Osteoblast (primary cell): ENCODE data around the gene NAP1L5. TPM values are rescaled to one million over a fixed set of nuclear protein-coding genes. Genes with fewer than 3 reads are reported as not detected.

Experiments
- DNase-seq: peaks from one replicate; pipeline ENCODE4 v3.0.0; 2011; ENCODE audit warnings: low spot score, mixed read lengths; ENCODE audit not compliant: insufficient read length; ENCODE audit errors: missing footprints
- H2AFZ ChIP-seq: 2 replicates; pipeline ENCODE4 v1.6.0; 2011; ENCODE audit warnings: mild to moderate bottlenecking, low read length
- H3K27ac ChIP-seq: 2 replicates; pipeline ENCODE4 v1.5.1; 2011; ENCODE audit warnings: mild to moderate bottlenecking, low read depth, low read length, moderate library complexity
- H3K27me3 ChIP-seq: 2 replicates; pipeline ENCODE4 v1.6.0; 2012; ENCODE audit warnings: mild to moderate bottlenecking, control low read depth, inconsistent platforms, low read length, moderate library complexity; ENCODE audit not compliant: insufficient read depth
- H3K36me3 ChIP-seq: 2 replicates; pipeline ENCODE4 v1.5.1; 2011; ENCODE audit warnings: mild to moderate bottlenecking, low read length, control low read depth, moderate library complexity; ENCODE audit not compliant: insufficient read depth
- H3K4me1 ChIP-seq: 2 replicates; pipeline ENCODE4 v1.5.1; 2011; ENCODE audit warnings: mild to moderate bottlenecking, low read length, control low read depth, moderate library complexity; ENCODE audit not compliant: insufficient read depth
- H3K4me2 ChIP-seq: 2 replicates; pipeline ENCODE4 v1.6.0; 2011; ENCODE audit warnings: mild to moderate bottlenecking, low read length; ENCODE audit not compliant: insufficient read depth
- H3K4me3 ChIP-seq: fragments of 200-600 bp; sonication (generic); 3 replicates; pipeline ENCODE4 v1.5.1; 2012; ENCODE audit warnings: mild to moderate bottlenecking, low read length, inconsistent platforms; ENCODE audit not compliant: insufficient read depth
- H3K79me2 ChIP-seq: 2 replicates; pipeline ENCODE4 v1.6.0; 2012; ENCODE audit warnings: mild to moderate bottlenecking, low read length, control low read depth, inconsistent platforms; ENCODE audit not compliant: insufficient read depth
- H3K9me3 ChIP-seq: 2 replicates; pipeline ENCODE4 v1.5.1; 2011; ENCODE audit warnings: low read depth, low read length, control low read depth
- H4K20me1 ChIP-seq: 2 replicates; pipeline ENCODE4 v1.6.0; 2012; ENCODE audit warnings: mild to moderate bottlenecking, low read length, control low read depth; ENCODE audit not compliant: insufficient read depth
- CTCF ChIP-seq: IDR thresholded peaks from 2 replicates; pipeline ENCODE4 v1.5.1; 2011; ENCODE audit warnings: mild to moderate bottlenecking, low read depth, low read length, moderate library complexity; ENCODE audit errors: extremely low read depth
- total RNA-seq: library from RNA; depleted of rRNA; stranded (reverse); fragments of >200 nt; gene quantifications from 2 replicates; pipeline ENCODE4 v1.2.3, GENCODE V29; 2012

NAP1L5 gene
- total RNA-seq, 1 donor = 5.1 TPM

GRCh38 chr4:88660446-88661294 lies 37.0 kb downstream of the NAP1L5 start:
- peak overlapping the region; percentile 43 for H3K4me2 ChIP-seq
- peak overlapping the region; percentile 99 for H3K27ac ChIP-seq
- peaks cover 42% of the 10 kb centered on the region for H3K4me1 ChIP-seq

GRCh38 chr4:88659890-88660208 lies 37.8 kb downstream of the NAP1L5 start:
- no peak for DNase-seq
- Histone ChIP-seq H3K9me3 (no peaks in the 10 kb centered on the region), H3K4me2 (no peak overlapping the region), H3K4me1 (peaks cover 36% of the 10 kb centered on the region), H3K36me3 (no peaks in the 10 kb centered on the region), H3K27me3 (no peaks in the 10 kb centered on the region), H3K4me3 (no peak overlapping the region), H2AFZ (no peak overlapping the region), H4K20me1 (no peaks in the 10 kb centered on the region), H3K79me2 (no peaks in the 10 kb centered on the region), H3K27ac (peak overlapping the region; percentile 99)
- TF ChIP-seq CTCF = no peak

More at GRCh38 chr4:88660446-88661294, 37.0 kb downstream of the NAP1L5 start:
- Histone ChIP-seq H3K4me3 (no peak overlapping the region), H2AFZ (no peak overlapping the region), H3K36me3 (no peaks in the 10 kb centered on the region), H3K27me3 (no peaks in the 10 kb centered on the region), H4K20me1 (no peaks in the 10 kb centered on the region), H3K9me3 (no peaks in the 10 kb centered on the region), H3K79me2 (no peaks in the 10 kb centered on the region)
- no peak for TF ChIP-seq CTCF
- no peak for DNase-seq

GRCh38 chr4:88659055-88659889 lies 38.4 kb downstream of the NAP1L5 start:
- no peaks in the 10 kb centered on the region for H4K20me1 ChIP-seq
- H3K36me3 ChIP-seq = no peaks in the 10 kb centered on the region
- DNase-seq = peak; percentile 29
- peak; percentile 88 for TF ChIP-seq CTCF
- no peaks in the 10 kb centered on the region for H3K27me3 ChIP-seq
- no peaks in the 10 kb centered on the region for H3K79me2 ChIP-seq
- H3K9me3 ChIP-seq = no peaks in the 10 kb centered on the region
- peak overlapping the region; percentile 1 for H3K4me2 ChIP-seq
- H3K27ac ChIP-seq = peak overlapping the region; percentile 99
- H3K4me1 ChIP-seq = peaks cover 36% of the 10 kb centered on the region
- no peak overlapping the region for H3K4me3 ChIP-seq
- peak overlapping the region; percentile 16 for H2AFZ ChIP-seq

- no peak for TF ChIP-seq CTCF
- no peaks in the 10 kb centered on the region for H3K79me2 ChIP-seq
- no peak overlapping the region for H3K4me3 ChIP-seq
- no peak for DNase-seq
- no peaks in the 10 kb centered on the region for H3K27me3 ChIP-seq
- H2AFZ ChIP-seq = no peak overlapping the region
- H4K20me1 ChIP-seq = no peaks in the 10 kb centered on the region
- no peaks in the 10 kb centered on the region for H3K9me3 ChIP-seq
- peaks cover 11% of the 10 kb centered on the region for H3K4me1 ChIP-seq
- no peaks in the 10 kb centered on the region for H3K36me3 ChIP-seq
- H3K27ac ChIP-seq = no peak overlapping the region
- H3K4me2 ChIP-seq = no peak overlapping the region
These were observed 42.4 kb downstream of the NAP1L5 start for GRCh38 chr4:88655226-88655625.
